ENCODE results near the gene TP53I11.

TP53I11 gene

DNA sequence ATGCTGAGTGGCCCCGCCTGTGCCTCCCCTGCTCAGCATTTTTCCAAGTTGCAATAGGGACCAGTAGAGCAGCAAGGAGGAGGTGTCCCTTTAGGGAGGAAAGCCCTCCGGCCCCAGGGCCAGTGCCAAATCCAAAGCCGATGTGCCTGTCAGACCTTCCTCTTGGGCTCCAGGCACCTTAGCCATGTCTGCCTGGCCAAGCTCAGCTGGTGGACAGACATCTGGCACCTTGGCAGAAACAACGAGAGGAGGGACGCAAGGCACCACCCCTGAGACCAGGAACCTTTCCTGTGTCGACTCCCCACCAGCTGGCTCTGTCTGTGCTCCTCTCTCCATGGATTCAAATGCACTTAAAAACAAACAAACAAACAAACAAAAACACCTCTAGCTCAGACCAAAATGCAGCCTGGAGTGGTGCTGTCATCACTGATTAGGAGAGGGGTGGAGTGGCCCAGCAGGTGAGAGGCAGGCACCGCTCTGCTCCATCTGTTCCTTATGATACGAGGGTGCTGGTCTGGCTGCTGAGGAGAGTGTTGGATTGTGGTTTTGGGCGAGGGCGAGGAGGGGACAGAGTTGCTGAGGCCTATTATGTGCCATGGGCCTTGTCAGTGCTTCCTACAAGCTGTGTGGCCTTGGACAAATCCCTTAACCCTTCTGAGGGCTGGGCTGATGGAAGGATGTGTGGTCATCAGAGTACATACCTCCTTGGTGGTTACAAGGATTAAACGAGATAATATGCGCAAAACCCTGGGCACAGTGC is 46.2 kb downstream of the TP53I11 start:
- no peak overlapping the region for H3K4me3 ChIP-seq (ENCODE audit: low read length)
- DNase-seq (ENCODE audit: low read depth), result no peak
- TF ChIP-seq CTCF (IDR thresholded peaks at IDR 0.05; ENCODE audit: insufficient read depth, low read depth, low read length, missing control alignments), result no peak

GRCh38 chr11:44903518-44903917 is 47.2 kb downstream of the TP53I11 start:
- no peak overlapping the region for H3K4me3 ChIP-seq (ENCODE audit: low read length)
- no peak for TF ChIP-seq CTCF (IDR thresholded peaks at IDR 0.05; ENCODE audit: insufficient read depth, low read depth, low read length, missing control alignments)
- no peak for DNase-seq (ENCODE audit: low read depth)

DNA sequence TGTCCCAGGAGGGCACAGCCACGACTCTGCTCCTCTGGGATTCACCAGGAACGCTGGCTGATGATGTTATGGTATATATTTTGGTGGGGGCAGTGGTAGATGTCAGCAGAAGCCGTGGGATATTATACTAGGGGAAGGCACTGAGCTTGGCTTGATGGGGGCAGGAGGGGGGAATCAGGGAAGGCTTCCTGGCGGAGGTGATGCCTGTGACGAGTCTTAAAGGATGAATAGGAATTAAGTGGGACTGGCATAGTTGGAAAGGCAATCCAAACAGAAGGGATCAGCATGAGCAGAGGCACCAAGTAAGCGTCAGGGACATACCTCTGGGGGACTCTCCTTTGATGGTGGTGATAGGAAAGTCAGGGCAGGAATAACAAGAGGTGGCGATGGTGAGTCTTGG is 47.6 kb downstream of the TP53I11 start:
- no peak overlapping the region for H3K4me3 ChIP-seq (ENCODE audit: low read length)
- no peak for TF ChIP-seq CTCF (IDR thresholded peaks at IDR 0.05; ENCODE audit: insufficient read depth, low read depth, low read length, missing control alignments)
- DNase-seq (ENCODE audit: low read depth), result no peak

DNA sequence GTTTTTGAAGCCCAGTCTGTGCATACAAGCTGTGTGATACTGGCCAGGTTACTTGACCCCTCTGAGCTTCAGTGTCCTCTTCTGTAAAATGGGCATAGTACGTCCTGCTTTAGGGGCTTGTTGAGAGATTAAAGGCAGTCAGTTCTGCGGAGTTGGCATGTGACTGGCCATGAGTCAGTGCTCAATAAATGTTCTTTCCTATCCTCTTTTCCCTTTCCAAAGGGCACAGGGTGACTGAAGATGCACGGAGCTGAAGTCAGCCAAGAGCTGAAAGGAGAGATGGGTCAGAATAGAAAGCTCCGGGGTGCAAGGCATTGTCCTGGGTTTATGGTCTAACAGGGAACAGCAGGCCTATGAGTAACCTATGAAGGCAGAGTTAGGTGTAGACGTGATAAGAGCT is 48.9 kb downstream of the TP53I11 start:
- H3K4me3 ChIP-seq (ENCODE audit: low read length), result no peak overlapping the region
- TF ChIP-seq CTCF (IDR thresholded peaks at IDR 0.05; ENCODE audit: insufficient read depth, low read depth, low read length, missing control alignments), result no peak
- DNase-seq (ENCODE audit: low read depth), result no peak

- DNase-seq (ENCODE audit: low read depth), result no peak
- no peak for TF ChIP-seq CTCF (IDR thresholded peaks at IDR 0.05; ENCODE audit: insufficient read depth, low read depth, low read length, missing control alignments)
- H3K4me3 ChIP-seq (ENCODE audit: low read length), result no peak overlapping the region
These were observed 49.5 kb downstream of the TP53I11 start for GRCh38 chr11:44901120-44901633.

DNA sequence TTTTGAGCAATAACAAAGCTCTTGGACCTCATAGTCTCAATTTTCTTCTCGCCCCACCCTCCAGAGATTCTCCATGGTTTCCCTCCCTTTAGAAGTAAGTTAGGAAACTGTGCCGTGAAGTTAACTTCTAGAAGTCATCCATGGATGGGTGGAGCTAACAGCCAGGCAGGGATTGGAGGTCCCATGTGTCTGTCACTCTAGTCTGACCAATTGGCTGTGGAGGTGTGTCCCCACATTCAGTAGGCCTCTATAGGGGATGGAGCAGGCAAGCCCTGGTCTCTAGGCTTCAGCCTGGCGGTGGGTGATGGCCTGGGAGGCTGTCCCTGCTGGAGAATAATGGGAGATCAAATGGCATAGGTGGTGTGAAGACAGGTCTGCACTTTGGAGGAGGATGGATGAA is 50.7 kb downstream of the TP53I11 start:
- TF ChIP-seq CTCF (IDR thresholded peaks at IDR 0.05; ENCODE audit: insufficient read depth, low read depth, low read length, missing control alignments), result no peak
- peak; percentile 28 for DNase-seq (ENCODE audit: low read depth)
- no peak overlapping the region for H3K4me3 ChIP-seq (ENCODE audit: low read length)
